Measurements from ENCODE around the gene GLP1R.

- no peak for TF ChIP-seq POLR2A (IDR thresholded peaks at IDR 0.05)
- no peak for TF ChIP-seq CTCF (IDR thresholded peaks at IDR 0.05)
- TF ChIP-seq EP300 (IDR thresholded peaks at IDR 0.05), result no peak
- no peak for TF ChIP-seq POLR2AphosphoS5 (IDR thresholded peaks at IDR 0.05)
Observed at GRCh38 chr6:39085129-39085797, 36.7 kb downstream of the GLP1R start.
